Measurements from ENCODE around the gene EIPR1.

The EIPR1 gene

DNA sequence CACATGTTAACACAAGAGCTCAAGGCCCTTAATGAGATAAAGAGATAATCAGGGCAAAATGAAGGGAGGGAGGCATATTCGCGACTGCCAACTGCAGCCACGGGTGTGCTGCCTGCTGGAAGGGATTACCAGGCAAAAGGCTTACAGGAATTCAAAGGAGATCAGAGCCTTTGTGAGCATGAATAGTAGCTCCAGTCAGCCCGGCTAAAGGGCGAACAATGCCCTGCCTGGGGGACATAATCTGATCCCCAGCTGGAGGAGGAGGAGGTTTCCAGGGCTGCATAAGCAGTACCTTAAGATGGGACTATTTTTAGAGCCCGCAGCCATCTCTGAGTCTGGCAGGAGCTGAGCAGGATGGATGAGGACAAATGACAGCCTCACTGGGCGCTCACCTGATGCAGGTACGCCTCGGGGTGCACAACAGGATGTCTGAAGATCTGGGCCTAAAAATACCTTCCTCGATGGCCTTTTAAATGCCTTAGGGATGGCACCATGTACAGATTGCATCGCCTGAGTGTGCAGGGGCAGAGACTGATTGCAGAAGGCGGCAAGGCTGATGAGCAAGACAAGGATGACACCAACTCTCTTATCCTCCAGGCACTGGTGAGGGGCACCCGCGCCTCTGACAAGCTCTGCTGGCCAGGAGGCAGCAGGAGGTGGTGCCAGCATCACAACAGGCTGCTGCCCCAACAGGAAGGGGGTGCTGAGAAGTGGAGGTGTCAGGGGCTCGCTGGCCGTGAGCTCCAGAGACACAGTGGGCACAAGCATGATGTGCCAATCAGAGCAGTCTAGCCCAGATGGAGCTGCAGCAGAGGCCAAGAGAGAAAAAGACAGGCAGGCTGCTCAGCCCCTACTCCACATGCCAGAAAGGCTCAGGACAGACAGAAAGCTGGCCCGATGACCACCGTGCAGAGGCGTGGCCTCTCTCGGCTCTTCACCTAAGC, 111.4 kb downstream of the EIPR1 start:
- no peak for TF ChIP-seq POLR2AphosphoS5 (IDR thresholded peaks at IDR 0.05; ENCODE audit: borderline replicate concordance, low read depth, low read length)
- no peak for TF ChIP-seq EZH2 (IDR thresholded peaks at IDR 0.05)
- no peak for TF ChIP-seq FOXP2 (optimal IDR thresholded peaks at IDR 0.05; ENCODE audit: control extremely low read depth, extremely low read length, insufficient read depth)
- Histone ChIP-seq H3K27ac (no peak overlapping the region), H3K4me3 (no peak overlapping the region), H3K9me3 (ENCODE audit: low read depth, low read length) (no peaks in the 10 kb centered on the region), H3K36me3 (ENCODE audit: insufficient read depth, low read length) (no peaks in the 10 kb centered on the region), H3K9ac (ENCODE audit: insufficient read length) (no peak overlapping the region)
- no peak for DNase-seq (ENCODE audit: low read depth, low spot score)

DNA sequence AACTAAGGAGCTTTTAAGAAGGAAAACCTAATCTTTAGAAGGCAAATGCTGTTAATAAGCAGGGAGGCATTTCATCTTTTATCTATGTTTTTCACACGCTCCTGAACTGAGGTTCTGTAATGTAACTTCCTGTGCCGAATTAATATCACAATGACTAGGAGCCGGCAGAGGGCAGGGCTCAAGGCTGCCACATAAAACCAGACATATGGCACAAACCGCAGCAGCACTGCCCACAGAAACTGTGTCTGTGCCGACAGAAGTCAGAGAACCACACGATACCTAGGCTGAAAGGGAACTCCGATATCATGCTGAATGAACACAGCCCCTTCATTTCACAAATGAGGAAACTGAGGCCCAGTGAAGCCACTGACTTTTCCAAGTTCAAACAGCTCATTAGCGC, 112.1 kb downstream of the EIPR1 start:
- H3K4me3 ChIP-seq, result no peak overlapping the region
- H3K36me3 ChIP-seq (ENCODE audit: insufficient read depth, low read length), result no peaks in the 10 kb centered on the region
- H3K9me3 ChIP-seq (ENCODE audit: low read depth, low read length), result no peaks in the 10 kb centered on the region
- H3K9ac ChIP-seq (ENCODE audit: insufficient read length), result no peak overlapping the region
- H3K27ac ChIP-seq, result no peak overlapping the region
- DNase-seq (ENCODE audit: low read depth, low spot score), result no peak
- no peak for TF ChIP-seq POLR2AphosphoS5 (IDR thresholded peaks at IDR 0.05; ENCODE audit: borderline replicate concordance, low read depth, low read length)
- TF ChIP-seq EZH2 (IDR thresholded peaks at IDR 0.05), result no peak
- no peak for TF ChIP-seq FOXP2 (optimal IDR thresholded peaks at IDR 0.05; ENCODE audit: control extremely low read depth, extremely low read length, insufficient read depth)

DNA sequence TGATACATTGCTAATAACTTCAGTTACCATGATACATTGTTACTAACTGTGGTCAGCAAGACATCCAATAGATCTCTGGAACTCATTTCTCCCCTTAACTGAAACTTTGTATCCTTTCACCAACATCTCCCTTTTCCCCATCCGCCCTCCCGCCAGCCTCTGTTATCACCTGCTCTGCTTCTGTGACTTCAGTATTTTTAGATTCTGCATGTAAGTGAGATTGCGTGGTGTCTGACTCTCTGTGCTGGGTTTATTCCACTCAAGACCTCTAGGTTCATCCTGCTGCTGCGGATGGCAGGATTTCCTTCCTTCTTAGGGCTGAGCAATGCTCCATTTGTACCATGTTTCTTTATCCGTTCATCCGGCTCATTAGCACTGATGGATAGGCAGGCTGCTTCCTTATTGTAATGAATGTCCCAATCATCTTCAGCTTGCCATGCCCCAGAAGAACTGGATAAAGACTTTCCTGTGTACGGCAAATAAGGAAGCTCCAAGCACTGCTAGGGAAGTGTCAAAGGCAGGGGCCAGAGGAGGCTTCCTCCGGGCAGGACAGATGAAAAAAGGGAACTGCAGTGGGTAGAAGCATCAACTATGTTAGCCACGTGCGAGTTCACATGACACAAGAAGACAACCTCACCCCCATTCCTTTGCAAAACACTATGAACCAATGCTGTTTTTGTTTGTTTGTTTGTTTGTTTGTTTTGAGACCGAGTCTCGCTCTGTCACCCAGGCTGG, 113.4 kb downstream of the EIPR1 start:
- no peak overlapping the region for H3K4me3 ChIP-seq
- no peak overlapping the region for H3K9ac ChIP-seq (ENCODE audit: insufficient read length)
- no peak for TF ChIP-seq POLR2AphosphoS5 (IDR thresholded peaks at IDR 0.05; ENCODE audit: borderline replicate concordance, low read depth, low read length)
- no peaks in the 10 kb centered on the region for H3K9me3 ChIP-seq (ENCODE audit: low read depth, low read length)
- no peak for DNase-seq (ENCODE audit: low read depth, low spot score)
- no peaks in the 10 kb centered on the region for H3K36me3 ChIP-seq (ENCODE audit: insufficient read depth, low read length)
- H3K27ac ChIP-seq, result no peak overlapping the region

GRCh38 chr2:3263487-3263886, 114.1 kb downstream of the EIPR1 start:
- TF ChIP-seq EZH2 (IDR thresholded peaks at IDR 0.05) (no peak), FOXP2 (optimal IDR thresholded peaks at IDR 0.05; ENCODE audit: control extremely low read depth, extremely low read length, insufficient read depth) (no peak), POLR2AphosphoS5 (IDR thresholded peaks at IDR 0.05; ENCODE audit: borderline replicate concordance, low read depth, low read length) (no peak)
- no peak for DNase-seq (ENCODE audit: low read depth, low spot score)
- Histone ChIP-seq H3K9ac (ENCODE audit: insufficient read length) (no peak overlapping the region), H3K4me3 (no peak overlapping the region), H3K9me3 (ENCODE audit: low read depth, low read length) (no peaks in the 10 kb centered on the region), H3K27ac (no peak overlapping the region), H3K36me3 (ENCODE audit: insufficient read depth, low read length) (no peaks in the 10 kb centered on the region)

DNA sequence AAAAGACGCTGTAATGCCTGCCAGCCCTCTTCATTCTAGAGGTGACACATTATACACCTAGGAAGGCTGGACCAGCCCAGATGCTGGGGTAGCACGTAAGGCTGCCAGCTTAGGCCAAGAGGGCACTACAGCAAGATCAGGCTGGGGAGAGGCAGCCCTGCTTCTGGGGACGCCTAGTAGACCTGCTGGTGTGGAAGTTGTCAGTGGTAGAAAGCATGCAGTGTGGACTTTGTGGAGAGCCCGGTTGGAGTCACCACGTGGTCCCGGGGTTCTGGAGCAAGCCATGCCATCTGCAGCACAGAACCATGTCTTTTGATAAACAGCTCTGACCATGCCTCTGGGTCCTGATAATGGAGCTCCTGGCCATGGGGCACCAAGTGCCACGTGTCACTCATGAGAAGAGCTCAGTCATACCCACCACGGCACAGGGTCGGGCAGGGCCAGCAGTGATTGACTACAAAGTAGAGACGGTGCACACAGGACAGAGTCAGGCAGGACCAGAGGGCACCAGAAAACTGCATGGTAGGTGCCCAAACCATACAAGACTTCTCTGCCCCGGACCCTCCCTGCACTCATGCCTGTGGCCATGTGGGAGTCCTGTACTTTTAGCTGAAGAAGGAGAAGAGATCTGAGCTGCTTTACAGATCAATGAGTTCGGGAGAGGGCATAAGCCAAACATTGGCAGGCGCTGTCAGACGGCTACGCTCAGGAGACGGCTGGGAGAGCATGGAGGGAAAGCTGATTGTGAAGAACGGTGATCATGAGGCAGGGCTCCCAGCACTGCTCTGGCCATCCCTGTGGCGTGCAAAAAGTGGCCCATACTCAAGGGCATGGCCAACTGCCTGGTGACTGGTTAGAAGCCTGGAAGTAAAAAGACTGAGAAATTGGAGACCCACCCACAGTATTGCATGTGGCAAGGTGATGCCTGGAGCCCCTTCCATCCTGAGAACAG, 114.9 kb downstream of the EIPR1 start:
- Histone ChIP-seq H3K9ac (ENCODE audit: insufficient read length) (no peak overlapping the region), H3K36me3 (ENCODE audit: insufficient read depth, low read length) (no peaks in the 10 kb centered on the region), H3K27ac (no peak overlapping the region), H3K9me3 (ENCODE audit: low read depth, low read length) (no peaks in the 10 kb centered on the region), H3K4me3 (no peak overlapping the region)
- DNase-seq (ENCODE audit: low read depth, low spot score), result no peak
- TF ChIP-seq POLR2AphosphoS5 (IDR thresholded peaks at IDR 0.05; ENCODE audit: borderline replicate concordance, low read depth, low read length) (no peak), EZH2 (IDR thresholded peaks at IDR 0.05) (no peak), FOXP2 (optimal IDR thresholded peaks at IDR 0.05; ENCODE audit: control extremely low read depth, extremely low read length, insufficient read depth) (no peak)

DNA sequence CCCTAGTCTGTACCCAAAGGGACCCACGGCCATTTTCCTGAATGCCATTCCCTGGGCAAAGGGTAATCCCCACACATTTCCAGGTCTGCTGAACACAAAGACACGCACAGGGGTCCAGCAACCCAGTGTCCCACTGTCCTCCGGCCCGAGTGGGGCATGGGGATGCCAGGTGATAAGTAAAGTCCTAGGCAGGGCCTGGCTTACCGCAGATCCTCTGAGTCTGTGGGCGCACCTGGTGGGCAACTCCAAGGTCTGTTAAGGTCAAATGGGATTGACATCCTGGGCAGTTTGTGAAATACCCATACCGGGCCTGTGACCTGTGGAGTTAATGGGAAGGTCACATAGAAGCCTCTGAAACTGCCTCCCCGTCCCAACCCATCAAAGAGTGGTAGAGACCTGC, 116.1 kb downstream of the EIPR1 start:
- no peak for TF ChIP-seq FOXP2 (optimal IDR thresholded peaks at IDR 0.05; ENCODE audit: control extremely low read depth, extremely low read length, insufficient read depth)
- TF ChIP-seq POLR2AphosphoS5 (IDR thresholded peaks at IDR 0.05; ENCODE audit: borderline replicate concordance, low read depth, low read length), result no peak
- TF ChIP-seq EZH2 (IDR thresholded peaks at IDR 0.05), result no peak
- Histone ChIP-seq H3K27ac (no peak overlapping the region), H3K9me3 (ENCODE audit: low read depth, low read length) (no peaks in the 10 kb centered on the region), H3K4me3 (no peak overlapping the region), H3K9ac (ENCODE audit: insufficient read length) (no peak overlapping the region), H3K36me3 (ENCODE audit: insufficient read depth, low read length) (no peaks in the 10 kb centered on the region)
- DNase-seq (ENCODE audit: low read depth, low spot score), result no peak

- no peak for TF ChIP-seq EZH2 (IDR thresholded peaks at IDR 0.05)
- TF ChIP-seq FOXP2 (optimal IDR thresholded peaks at IDR 0.05; ENCODE audit: control extremely low read depth, extremely low read length, insufficient read depth), result no peak
- TF ChIP-seq POLR2AphosphoS5 (IDR thresholded peaks at IDR 0.05; ENCODE audit: borderline replicate concordance, low read depth, low read length), result no peak
- Histone ChIP-seq H3K4me3 (no peak overlapping the region), H3K9me3 (ENCODE audit: low read depth, low read length) (no peaks in the 10 kb centered on the region), H3K27ac (no peak overlapping the region), H3K9ac (ENCODE audit: insufficient read length) (no peak overlapping the region), H3K36me3 (ENCODE audit: insufficient read depth, low read length) (no peaks in the 10 kb centered on the region; the same call in 1 of the 2 replicates)
- DNase-seq (ENCODE audit: low read depth, low spot score), result no peak
Measured at GRCh38 chr2:3260959-3261358, 116.7 kb downstream of the EIPR1 start.

Data from SK-N-MC (cell line).